Bone marrow (tissue), 2 donors: ENCODE measurements around the gene MYOT.
"Not testable (repeated sequence)": the region's sequence is repeated elsewhere in the genome, so short reads cannot be mapped to it uniquely, and the experiment has no call there.

ENCODE experiments used
- DNase-seq, 2 donors: peaks; one replicate each; lab custom pipeline; 2025; lab: John Stamatoyannopoulos, UW

The MYOT gene

GRCh38 chr5:137856201-137856600 is 11.5 kb upstream of the MYOT start:
- no peak for DNase-seq

- no peak for DNase-seq
Measured at GRCh38 chr5:137856916-137857862, 10.5 kb upstream of the MYOT start.

- peak in 1 of 2 donors; percentile 41 for DNase-seq
Measured at GRCh38 chr5:137858223-137858916, 9.3 kb upstream of the MYOT start.

- no peak for DNase-seq
Measured at GRCh38 chr5:137858954-137859353, 8.7 kb upstream of the MYOT start.

- no peak for DNase-seq
Measured at GRCh38 chr5:137862251-137862650, 5.4 kb upstream of the MYOT start.

- DNase-seq = not testable (repeated sequence)
Measured at GRCh38 chr5:137863653-137864052, 4.0 kb upstream of the MYOT start.

GRCh38 chr5:137866541-137867388 is 895 bp upstream of the MYOT start:
- DNase-seq = no peak

- DNase-seq = no peak
Measured at GRCh38 chr5:137870647-137871339, 3.1 kb downstream of the MYOT start.

- DNase-seq = no peak
Measured at GRCh38 chr5:137871571-137871970, 3.9 kb downstream of the MYOT start.

GRCh38 chr5:137872466-137872865 is 4.8 kb downstream of the MYOT start:
- DNase-seq = no peak

- no peak for DNase-seq
Measured at GRCh38 chr5:137876101-137876500, 8.4 kb downstream of the MYOT start.

GRCh38 chr5:137880313-137880712 is 12.7 kb downstream of the MYOT start:
- DNase-seq = no peak

- DNase-seq = no peak
Measured at GRCh38 chr5:137887831-137888230, 20.2 kb downstream of the MYOT start.

GRCh38 chr5:137888466-137888862 is 20.8 kb downstream of the MYOT start:
- no peak for DNase-seq

- peak; percentile 15 to 23 for DNase-seq
Measured at GRCh38 chr5:137888863-137889759, 21.5 kb downstream of the MYOT start, which contains the start of gene PKD2L2. TSS of gene PKD2L2 (plus strand) at chr5:137889457. CDS start at chr5:137889492, 35 bp downstream.

- DNase-seq = no peak
Measured at GRCh38 chr5:137890845-137891244, 23.2 kb downstream of the MYOT start.

GRCh38 chr5:137891849-137892248 is 24.2 kb downstream of the MYOT start:
- DNase-seq = no peak

- no peak for DNase-seq
Measured at GRCh38 chr5:137894586-137894985, 26.9 kb downstream of the MYOT start.

- no peak for DNase-seq
Measured at GRCh38 chr5:137896560-137896959, 28.9 kb downstream of the MYOT start.

- DNase-seq = no peak
Measured at GRCh38 chr5:137899493-137899892, 31.8 kb downstream of the MYOT start.
